HG03039 (cell line): Measurements from ENCODE around the gene PHRF1.

Experiments
- ATAC-seq: cut with Tn5 transposase; IDR thresholded peaks from one replicate; pipeline ENCODE4 v1.9.1; 2021; ENCODE audit warnings: mild to moderate bottlenecking, moderate library complexity; ENCODE audit not compliant: unreplicated experiment

Gene PHRF1

GRCh38 chr11:538431-539051 is 37.7 kb upstream of the PHRF1 start:
- ATAC-seq = no peak

DNA sequence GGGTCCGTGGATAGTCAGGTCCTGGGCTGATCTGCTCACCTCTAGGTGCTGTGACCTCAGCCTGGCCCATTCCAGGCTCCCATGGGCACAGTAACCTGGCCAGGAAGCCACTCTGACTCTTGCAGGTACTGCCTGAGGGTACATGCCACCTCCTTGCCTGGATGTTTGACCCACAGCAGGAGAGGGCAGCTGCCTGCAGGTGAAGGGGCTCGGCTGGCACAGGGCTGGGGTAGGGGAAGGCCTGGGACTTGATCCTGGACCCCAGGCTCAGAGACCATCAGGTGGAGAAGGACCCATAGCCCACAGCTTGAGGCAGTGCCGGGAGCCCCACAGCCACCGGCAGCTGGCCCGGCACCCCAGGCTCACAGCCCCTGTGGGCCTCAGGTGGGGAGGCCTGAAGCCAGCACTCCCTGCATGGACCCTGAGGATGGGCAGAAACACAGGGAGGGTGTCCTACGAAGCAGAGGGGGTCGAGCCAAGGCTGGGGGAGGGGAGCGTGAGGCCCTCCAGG is 36.2 kb upstream of the PHRF1 start:
- no peak for ATAC-seq

- no peak for ATAC-seq
Observed at GRCh38 chr11:540583-541432, 35.5 kb upstream of the PHRF1 start.

DNA sequence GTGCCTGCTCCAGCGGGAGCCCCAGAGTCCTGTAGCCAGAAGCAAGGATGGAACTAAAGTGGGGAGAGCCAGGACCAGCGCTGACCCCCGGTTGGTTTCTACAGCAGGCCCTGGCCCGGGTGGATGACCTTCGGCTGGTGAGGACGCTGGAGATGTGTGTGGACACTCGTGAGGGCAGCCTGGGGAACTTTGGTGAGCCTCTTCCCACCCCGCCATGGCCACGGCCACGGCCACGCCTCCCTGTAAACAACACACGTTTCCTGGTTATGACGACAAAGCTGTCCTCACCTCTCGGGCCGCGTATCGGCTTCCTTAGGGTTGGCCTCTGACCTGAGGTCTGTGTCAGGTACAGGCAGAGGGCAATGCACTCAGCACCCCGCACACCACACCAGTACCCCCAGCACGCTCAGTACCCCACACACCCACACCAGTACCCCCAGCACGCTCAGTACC is 34.8 kb upstream of the PHRF1 start:
- ATAC-seq = no peak

DNA sequence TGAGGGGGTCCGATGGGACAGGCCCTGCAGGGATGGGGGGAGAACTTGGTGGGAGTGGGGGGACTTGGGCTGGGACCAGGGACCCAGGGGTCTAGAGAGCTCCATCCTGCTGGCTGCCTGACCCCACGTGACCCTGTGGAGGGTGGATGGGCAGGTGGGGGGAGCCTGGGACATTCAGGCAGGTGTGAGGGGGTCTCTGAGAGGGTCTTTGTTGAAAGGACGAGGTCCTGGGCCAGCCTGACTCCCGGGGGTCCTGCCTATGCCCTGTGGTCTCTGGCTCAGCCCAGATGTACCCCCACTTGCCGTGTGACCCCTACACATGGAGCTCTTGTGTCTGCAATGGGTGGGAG is 31.5 kb upstream of the PHRF1 start:
- ATAC-seq = no peak

DNA sequence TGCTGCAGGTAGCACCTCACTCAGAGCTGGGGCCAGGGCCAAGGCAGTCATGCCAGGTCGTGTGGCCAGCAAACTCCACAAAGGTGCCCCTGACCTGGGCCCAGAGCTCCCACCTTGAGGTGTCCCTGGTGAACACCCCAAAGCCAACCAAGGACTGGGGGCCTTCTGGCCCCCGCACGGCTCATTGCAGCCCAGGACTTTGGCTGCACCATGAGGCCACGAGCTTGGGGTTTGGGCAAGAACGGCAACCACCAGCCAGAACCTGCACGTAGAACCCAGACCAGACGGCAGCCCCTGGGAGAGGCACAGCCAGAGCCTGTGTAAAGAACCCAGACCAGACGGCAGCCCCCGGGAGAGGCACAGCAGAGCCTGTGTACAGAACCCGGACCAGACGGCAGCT is 31.1 kb upstream of the PHRF1 start:
- no peak for ATAC-seq

GRCh38 chr11:548700-549603 is 27.3 kb upstream of the PHRF1 start:
- no peak for ATAC-seq

- ATAC-seq = no peak
Observed at GRCh38 chr11:550021-550745, 26.1 kb upstream of the PHRF1 start.

GRCh38 chr11:550746-551085 is 25.6 kb upstream of the PHRF1 start:
- ATAC-seq = no peak

- no peak for ATAC-seq
Observed at GRCh38 chr11:551131-551530, 25.1 kb upstream of the PHRF1 start.

- ATAC-seq = no peak
Observed at GRCh38 chr11:551596-551995, 24.7 kb upstream of the PHRF1 start.

DNA sequence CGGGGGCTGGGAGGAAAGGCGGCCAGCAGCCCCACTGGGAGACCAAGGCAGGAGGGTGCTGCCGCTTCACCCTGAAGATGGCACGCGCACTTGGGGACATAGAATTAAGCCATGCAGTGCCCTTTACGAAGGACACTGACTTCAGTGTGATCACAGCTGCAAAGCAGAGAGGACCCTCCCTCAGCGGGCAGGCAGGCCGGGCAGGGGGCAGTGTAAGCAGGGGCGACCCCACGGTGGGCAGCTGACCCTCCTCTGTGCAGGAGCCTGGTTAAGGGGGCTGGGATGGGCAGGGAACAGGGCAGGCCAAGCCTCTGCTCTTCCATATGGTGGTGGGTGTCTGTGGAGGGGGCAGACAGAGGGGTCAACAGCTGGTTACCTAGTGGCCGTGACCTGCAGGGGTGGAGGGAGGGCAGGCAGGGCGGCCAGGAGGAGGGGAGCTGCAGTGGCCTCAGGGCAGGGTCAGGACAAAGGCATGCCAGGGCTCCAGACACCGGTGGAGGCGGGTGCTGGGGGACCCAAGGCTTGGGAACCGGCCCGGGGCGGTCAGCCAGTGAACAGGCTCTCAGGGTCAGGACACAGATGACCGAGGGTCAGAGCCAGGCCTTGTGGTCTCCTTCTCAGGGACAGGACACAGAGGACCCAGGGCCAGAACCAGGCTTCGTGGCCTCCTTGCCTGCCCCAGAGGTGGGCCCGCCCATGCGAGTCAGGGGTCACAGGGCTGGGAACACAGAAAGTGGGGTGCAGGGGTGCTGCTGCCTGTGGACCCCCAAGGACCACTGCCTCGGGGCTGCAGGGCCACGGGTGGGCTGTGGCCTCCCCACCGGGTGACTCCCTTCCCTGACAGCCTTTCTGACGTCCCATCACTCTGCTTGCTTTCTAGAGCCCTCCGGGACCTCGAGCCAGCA is 22.9 kb upstream of the PHRF1 start:
- no peak for ATAC-seq

DNA sequence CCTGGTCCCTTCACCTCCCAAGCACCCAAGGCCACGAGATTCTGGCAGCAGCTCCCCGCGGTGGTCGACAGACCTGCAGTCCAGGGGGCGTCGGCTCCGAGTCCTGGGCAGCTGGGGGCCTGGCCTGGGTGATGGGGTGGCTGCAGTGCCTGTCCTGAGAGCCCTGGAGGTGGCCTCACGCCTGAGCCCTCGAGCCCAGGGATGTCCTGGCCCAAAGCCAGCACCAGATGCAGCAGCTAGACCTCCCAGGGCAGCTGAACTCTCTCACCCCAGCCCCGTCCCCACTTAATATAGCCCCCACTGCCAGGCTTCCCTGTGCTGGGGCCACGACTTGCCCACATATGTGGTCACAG is 22.3 kb upstream of the PHRF1 start:
- no peak for ATAC-seq

GRCh38 chr11:554428-555226 is 21.6 kb upstream of the PHRF1 start:
- no peak for ATAC-seq

DNA sequence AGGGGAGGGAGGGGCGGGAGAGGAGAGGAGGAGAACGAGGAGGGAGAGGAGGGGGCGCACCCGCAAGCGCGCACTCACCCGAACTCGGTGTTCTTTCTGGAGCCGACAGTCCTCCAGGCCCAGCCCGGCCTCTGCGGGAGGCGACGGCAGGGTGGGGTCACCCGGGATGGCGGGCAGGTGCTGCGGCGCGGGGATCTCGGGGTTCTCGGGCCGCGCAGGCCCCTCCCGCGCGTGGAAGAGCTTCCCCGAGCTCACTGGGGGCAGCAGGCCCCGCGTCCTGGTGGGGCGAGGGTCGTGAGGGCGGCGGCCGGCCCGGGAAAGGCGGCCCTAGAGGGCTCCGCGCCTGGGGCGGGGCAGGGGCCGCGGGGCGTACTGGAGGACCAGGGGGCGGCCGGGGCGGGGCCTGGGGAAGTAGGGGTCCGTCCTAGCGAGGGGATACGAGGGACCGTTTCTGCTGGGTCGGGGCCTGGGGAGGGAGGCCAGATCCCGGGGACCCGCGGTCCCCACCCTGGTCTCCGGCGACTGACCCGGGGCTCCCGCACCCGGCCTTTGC is 21.0 kb upstream of the PHRF1 start:
- ATAC-seq = no peak

DNA sequence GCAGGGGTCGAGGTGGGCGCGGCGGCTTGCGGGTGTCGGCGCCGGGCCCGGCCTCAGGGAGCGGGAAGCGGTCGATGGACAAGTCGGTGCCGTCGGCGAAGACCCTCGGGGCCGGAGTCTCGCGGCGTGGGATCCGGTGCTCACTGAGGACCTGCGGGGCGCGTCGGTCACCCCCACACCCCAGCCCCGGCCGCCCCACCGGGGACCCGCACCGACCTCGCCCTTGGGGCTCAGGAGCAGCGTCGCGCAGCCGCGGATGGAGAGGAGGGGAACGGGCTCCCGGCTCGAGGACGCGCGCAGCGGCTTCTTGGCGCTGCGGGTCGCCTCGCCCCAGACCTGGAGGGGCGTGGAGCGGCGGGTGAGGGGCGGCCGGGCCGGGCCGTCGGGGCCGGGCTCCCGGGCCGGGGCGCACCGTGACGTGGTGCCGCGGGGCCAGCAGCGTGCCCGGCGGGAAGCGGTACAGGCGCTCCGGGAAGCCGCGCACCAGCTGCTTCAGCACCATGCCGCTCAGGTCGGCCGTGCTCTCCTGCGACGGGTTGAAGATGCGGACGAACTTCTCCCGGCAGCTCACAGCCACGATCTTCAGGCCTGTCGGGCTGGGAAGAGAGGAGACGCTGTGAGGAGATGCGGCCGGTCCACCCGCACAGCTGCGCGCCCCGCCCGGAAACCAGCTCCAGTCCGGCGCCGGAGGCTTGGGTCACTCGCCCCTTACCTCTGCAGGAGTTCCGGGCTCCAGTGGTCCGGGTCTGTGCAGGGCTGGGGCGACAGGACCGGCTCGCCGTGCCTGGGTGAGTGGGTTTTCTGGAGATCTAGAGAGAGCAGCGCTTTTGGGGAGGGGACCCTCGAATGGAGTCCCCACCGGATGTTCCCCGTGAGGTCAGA is 20.2 kb upstream of the PHRF1 start:
- ATAC-seq = no peak

DNA sequence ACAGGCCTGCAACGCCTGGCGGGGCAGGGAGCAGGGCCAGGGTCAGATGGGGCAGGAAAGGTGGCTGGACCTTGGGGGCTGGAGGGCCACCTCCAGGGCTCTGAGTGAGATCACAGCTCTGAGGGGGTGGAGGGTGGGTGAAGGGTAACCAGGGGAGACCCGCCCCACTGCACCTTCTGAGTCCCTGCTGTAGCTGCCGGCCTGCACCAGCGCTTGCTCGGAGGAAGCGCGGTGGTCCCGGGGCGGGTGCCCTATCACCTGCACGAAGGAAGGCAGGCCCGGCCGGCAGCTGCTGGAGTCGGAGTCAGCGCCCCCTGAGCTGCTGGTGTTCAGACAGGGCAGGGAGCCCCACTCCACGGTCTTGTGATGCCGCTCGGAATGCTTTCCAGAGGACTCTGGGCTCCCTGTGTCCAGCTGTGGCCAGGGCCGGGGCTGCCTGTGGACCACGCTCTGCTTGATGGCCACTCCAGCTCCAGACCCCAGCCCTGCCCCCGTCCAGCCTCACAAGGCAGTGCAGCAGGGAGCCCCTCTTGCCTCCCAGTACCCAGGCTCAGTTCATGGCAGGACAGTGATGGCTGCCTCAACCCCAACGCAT is 19.5 kb upstream of the PHRF1 start:
- ATAC-seq = no peak
